ENCODE measurements around the gene DNAAF1. TPM values are rescaled to one million over a fixed set of nuclear protein-coding genes. Genes with fewer than 3 reads are reported as not detected.

Gene DNAAF1
- polyA plus RNA-seq, 1 donor (not counting 4 experiments of a cell fraction or from before 2014, with no cell fraction given), result 0.01 TPM

- dilution Hi-C loops (cut with MboI; ENCODE audit: extremely low pct_ligation_motif_present, low sequenced_read_pairs), result no loop called here
- DNase-seq (ENCODE audit: low read depth, low spot score) (no peak), FAIRE-seq (no peak)
- peaks cover 24% of the 10 kb centered on the region for H3K4me1 ChIP-seq (ENCODE audit: control insufficient read depth, extremely low read depth, insufficient read depth, low read length)
- no peaks in the 10 kb centered on the region for H3K27me3 ChIP-seq (ENCODE audit: control insufficient read depth, extremely low read depth, insufficient read depth, low read length)
- H3K27ac ChIP-seq (ENCODE audit: control insufficient read depth, insufficient read depth, low read length), result peak overlapping the region; percentile 88
- H3K36me3 ChIP-seq (ENCODE audit: control insufficient read depth in 2 of 2, extremely low read depth in 1 of 2, insufficient read depth in 2 of 2, low read length in 2 of 2), result no peaks in the 10 kb centered on the region
- H3K4me3 ChIP-seq (ENCODE audit: control insufficient read depth in 2 of 3, extremely low read depth in 1 of 3, insufficient read depth in 2 of 3, low read depth in 1 of 3, low read length in 3 of 3), result peak overlapping the region; percentile 63 to 93 (median 87)
- no peaks in the 10 kb centered on the region for H4K20me1 ChIP-seq (ENCODE audit: control insufficient read depth, extremely low read depth, insufficient read depth, low read length)
- peak overlapping the region; percentile 95 for H3K9ac ChIP-seq (ENCODE audit: control insufficient read depth, extremely low read depth, insufficient read depth, low read length)
- TF ChIP-seq CTCF (optimal IDR thresholded peaks at IDR 0.05 in 1 of 3, IDR thresholded peaks at IDR 0.05 in 1 of 3, conservative IDR thresholded peaks at IDR 0.05 in 1 of 3; ENCODE audit: extremely low read depth in 1 of 3, insufficient read depth in 2 of 3, low read length in 3 of 3) (peak in 2 of 3 experiments; percentile 14 to 23), EZH2 (IDR thresholded peaks at IDR 0.05; ENCODE audit: low read length) (no peak)
- peak overlapping the region; percentile 94 for H3K4me2 ChIP-seq (ENCODE audit: control insufficient read depth, extremely low read depth, insufficient read depth, low read depth, low read length)
- no peaks in the 10 kb centered on the region for H3K9me3 ChIP-seq (ENCODE audit: control insufficient read depth, low read depth, low read length)
- no peaks in the 10 kb centered on the region for H3K9me1 ChIP-seq (ENCODE audit: control insufficient read depth, extremely low read depth, insufficient read depth, low read length)
- H3K79me2 ChIP-seq (ENCODE audit: control insufficient read depth, insufficient read depth, low read length), result peaks cover 49% of the 10 kb centered on the region
- H2AFZ ChIP-seq (ENCODE audit: control insufficient read depth, low read length), result peak overlapping the region; percentile 77
Observed at GRCh38 chr16:84115919-84116719, 29.0 kb upstream of the DNAAF1 start.

GRCh38 chr16:84116720-84117493, 28.2 kb upstream of the DNAAF1 start, which contains the start of gene MBTPS1:
TSS of gene MBTPS1 (minus strand) at chr16:84116942. CDS start at chr16:84101783, 15,159 bp downstream.
- TF ChIP-seq EZH2 (IDR thresholded peaks at IDR 0.05; ENCODE audit: low read length) (no peak), CTCF (optimal IDR thresholded peaks at IDR 0.05 in 1 of 3, IDR thresholded peaks at IDR 0.05 in 1 of 3, conservative IDR thresholded peaks at IDR 0.05 in 1 of 3; ENCODE audit: extremely low read depth in 1 of 3, insufficient read depth in 2 of 3, low read length in 3 of 3) (no peak)
- Histone ChIP-seq H3K4me1 (ENCODE audit: control insufficient read depth, extremely low read depth, insufficient read depth, low read length) (peaks cover 24% of the 10 kb centered on the region), H3K9me3 (ENCODE audit: control insufficient read depth, low read depth, low read length) (no peaks in the 10 kb centered on the region), H3K9me1 (ENCODE audit: control insufficient read depth, extremely low read depth, insufficient read depth, low read length) (no peaks in the 10 kb centered on the region), H3K4me2 (ENCODE audit: control insufficient read depth, extremely low read depth, insufficient read depth, low read depth, low read length) (peak within 1 kb of the TSS; percentile 94), H3K36me3 (ENCODE audit: control insufficient read depth in 2 of 2, extremely low read depth in 1 of 2, insufficient read depth in 2 of 2, low read length in 2 of 2) (no peaks in the 10 kb centered on the region), H3K9ac (ENCODE audit: control insufficient read depth, extremely low read depth, insufficient read depth, low read length) (peak within 1 kb of the TSS; percentile 95), H2AFZ (ENCODE audit: control insufficient read depth, low read length) (peak within 1 kb of the TSS; percentile 90), H3K27me3 (ENCODE audit: control insufficient read depth, extremely low read depth, insufficient read depth, low read length) (no peaks in the 10 kb centered on the region), H3K4me3 (ENCODE audit: control insufficient read depth in 2 of 3, extremely low read depth in 1 of 3, insufficient read depth in 2 of 3, low read depth in 1 of 3, low read length in 3 of 3) (peak within 1 kb of the TSS; percentile 63 to 93 (median 87)), H3K79me2 (ENCODE audit: control insufficient read depth, insufficient read depth, low read length) (peaks cover 41% of the 10 kb centered on the region), H3K27ac (ENCODE audit: control insufficient read depth, insufficient read depth, low read length) (peak within 1 kb of the TSS; percentile 88), H4K20me1 (ENCODE audit: control insufficient read depth, extremely low read depth, insufficient read depth, low read length) (no peaks in the 10 kb centered on the region)
- dilution Hi-C loops (cut with MboI; ENCODE audit: extremely low pct_ligation_motif_present, low sequenced_read_pairs), result no loop called here
- no peak for FAIRE-seq
- DNase-seq (ENCODE audit: low read depth, low spot score), result peak; percentile 80

All from keratinocyte (primary cell).